Measurements from ENCODE around the gene HOXA7. TPM values are rescaled to one million over a fixed set of nuclear protein-coding genes. Genes with fewer than 3 reads are reported as not detected.

HOXA7 gene
- total RNA-seq, 1 donor from 2014 or later, result not detected

- Mint-ChIP-seq H3K9me3 (peaks cover 21% of the 10 kb centered on the region), H3K4me3 (no peak overlapping the region), H3K27ac (no peak overlapping the region), H3K27me3 (ENCODE audit: insufficient read depth, low read depth) (peaks cover 95% of the 10 kb centered on the region), H3K36me3 (no peaks in the 10 kb centered on the region), H3K4me1 (peaks cover 13% of the 10 kb centered on the region)
- Histone ChIP-seq H3K27ac (no peak overlapping the region), H2AFZ (replicated peaks) (no peak overlapping the region), H3K27me3 (peaks cover 100% of the 10 kb centered on the region), H3K4me2 (no peak overlapping the region), H3K4me1 (peaks cover 14% of the 10 kb centered on the region), H3F3A (ENCODE audit: low read depth) (peaks cover 17% of the 10 kb centered on the region), H4K20me1 (ENCODE audit: low read depth) (peaks cover 100% of the 10 kb centered on the region), H3K9ac (no peak overlapping the region), H3K4me3 (no peak overlapping the region), H3K79me2 (ENCODE audit: low read depth) (no peaks in the 10 kb centered on the region), H3K9me3 (ENCODE audit: low read depth) (no peaks in the 10 kb centered on the region), H3K36me3 (no peaks in the 10 kb centered on the region)
- DNase-seq (ENCODE audit: low spot score), result no peak
- TF ChIP-seq EZH2phosphoT487 (IDR thresholded peaks at IDR 0.05) (no peak), CTCF (IDR thresholded peaks at IDR 0.05) (no peak), EZH2 (IDR thresholded peaks at IDR 0.05) (no peak)
Observed at GRCh38 chr7:27182285-27182841, 25.9 kb upstream of the HOXA7 start.

GRCh38 chr7:27181795-27182275 lies 25.4 kb upstream of the HOXA7 start:
- peaks cover 17% of the 10 kb centered on the region for H3F3A ChIP-seq (ENCODE audit: low read depth)
- no peak overlapping the region for H3K4me3 ChIP-seq
- DNase-seq (ENCODE audit: low spot score), result no peak
- Mint-ChIP-seq H3K4me1 (peaks cover 13% of the 10 kb centered on the region), H3K9me3 (peaks cover 21% of the 10 kb centered on the region), H3K27me3 (ENCODE audit: insufficient read depth, low read depth) (peaks cover 95% of the 10 kb centered on the region), H3K27ac (no peak overlapping the region), H3K4me3 (no peak overlapping the region), H3K36me3 (no peaks in the 10 kb centered on the region)
- H3K36me3 ChIP-seq, result no peaks in the 10 kb centered on the region
- no peak overlapping the region for H3K9ac ChIP-seq
- no peak overlapping the region for H3K4me2 ChIP-seq
- H3K79me2 ChIP-seq (ENCODE audit: low read depth), result no peaks in the 10 kb centered on the region
- peaks cover 100% of the 10 kb centered on the region for H4K20me1 ChIP-seq (ENCODE audit: low read depth)
- H3K27me3 ChIP-seq, result peaks cover 100% of the 10 kb centered on the region
- TF ChIP-seq EZH2phosphoT487 (IDR thresholded peaks at IDR 0.05) (no peak), EZH2 (IDR thresholded peaks at IDR 0.05) (no peak), CTCF (IDR thresholded peaks at IDR 0.05) (no peak)
- H3K9me3 ChIP-seq (ENCODE audit: low read depth), result no peaks in the 10 kb centered on the region
- H3K27ac ChIP-seq, result no peak overlapping the region
- H2AFZ ChIP-seq (replicated peaks), result no peak overlapping the region
- H3K4me1 ChIP-seq, result peaks cover 14% of the 10 kb centered on the region

GRCh38 chr7:27180431-27181420 lies 24.3 kb upstream of the HOXA7 start:
- peaks cover 14% of the 10 kb centered on the region for H3K4me1 ChIP-seq
- no peak overlapping the region for H3K4me3 Mint-ChIP-seq
- H4K20me1 ChIP-seq (ENCODE audit: low read depth), result peaks cover 100% of the 10 kb centered on the region
- no peak overlapping the region for H3K27ac Mint-ChIP-seq
- no peaks in the 10 kb centered on the region for H3K79me2 ChIP-seq (ENCODE audit: low read depth)
- peaks cover 18% of the 10 kb centered on the region for H3K9me3 Mint-ChIP-seq
- H3K27me3 Mint-ChIP-seq (ENCODE audit: insufficient read depth, low read depth), result peaks cover 96% of the 10 kb centered on the region
- peaks cover 17% of the 10 kb centered on the region for H3F3A ChIP-seq (ENCODE audit: low read depth)
- no peaks in the 10 kb centered on the region for H3K36me3 Mint-ChIP-seq
- peaks cover 100% of the 10 kb centered on the region for H3K27me3 ChIP-seq
- DNase-seq (ENCODE audit: low spot score), result no peak
- no peak overlapping the region for H3K9ac ChIP-seq
- no peaks in the 10 kb centered on the region for H3K9me3 ChIP-seq (ENCODE audit: low read depth)
- no peak overlapping the region for H3K4me2 ChIP-seq
- H3K4me3 ChIP-seq, result no peak overlapping the region
- no peak overlapping the region for H3K27ac ChIP-seq
- no peak overlapping the region for H2AFZ ChIP-seq (replicated peaks)
- peaks cover 13% of the 10 kb centered on the region for H3K4me1 Mint-ChIP-seq
- H3K36me3 ChIP-seq, result no peaks in the 10 kb centered on the region
- TF ChIP-seq EZH2 (IDR thresholded peaks at IDR 0.05), result no peak
- TF ChIP-seq CTCF (IDR thresholded peaks at IDR 0.05), result no peak
- no peak for TF ChIP-seq EZH2phosphoT487 (IDR thresholded peaks at IDR 0.05)

All from neural progenitor cell (in vitro differentiated cells).